Measurements from ENCODE around the gene CSTF1.

- TF ChIP-seq CTCF (IDR thresholded peaks at IDR 0.05; ENCODE audit: borderline replicate concordance, extremely low read depth, low read length, poor library complexity, severe bottlenecking) (no peak), EZH2 (IDR thresholded peaks at IDR 0.05; ENCODE audit: borderline replicate concordance, low read depth, low read length, severe bottlenecking) (no peak)
These were observed 36.0 kb downstream of the CSTF1 start for GRCh38 chr20:56428410-56428809.
